ENCODE results near the gene MRPS10. TPM values are rescaled to one million over a fixed set of nuclear protein-coding genes. Genes with fewer than 3 reads are reported as not detected.

The MRPS10 gene
- total RNA-seq, 1 donor from 2014 or later: 35.7 TPM

DNA sequence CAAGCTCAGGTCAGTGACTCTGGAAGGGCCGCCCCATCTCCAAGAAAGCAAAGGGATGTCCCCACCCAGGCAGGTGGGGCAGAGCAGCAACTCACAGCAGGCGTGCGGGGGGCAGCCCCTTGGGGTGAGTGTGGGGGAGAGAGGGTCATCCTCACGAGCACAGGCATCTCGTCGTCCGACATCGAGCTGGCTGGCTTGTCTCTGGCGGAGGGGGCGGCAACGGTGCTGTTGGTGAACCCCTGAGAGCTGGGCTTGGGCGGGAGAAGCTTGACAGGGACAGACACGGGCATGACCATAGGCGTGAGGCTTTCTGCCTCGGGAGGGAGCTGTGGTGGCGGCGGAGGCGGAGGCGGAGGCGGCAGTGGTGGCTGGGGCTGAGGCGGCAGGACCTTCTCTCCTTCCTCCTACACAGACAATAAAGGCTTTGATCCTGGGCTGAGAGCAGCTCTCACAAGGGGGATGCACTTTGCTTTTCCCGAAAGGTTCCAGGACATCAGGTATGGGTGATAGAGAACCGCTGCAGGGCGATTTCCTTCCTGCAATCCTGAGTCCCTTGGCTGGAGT is 45.6 kb upstream of the MRPS10 start:
- TF ChIP-seq, protein P1, sequence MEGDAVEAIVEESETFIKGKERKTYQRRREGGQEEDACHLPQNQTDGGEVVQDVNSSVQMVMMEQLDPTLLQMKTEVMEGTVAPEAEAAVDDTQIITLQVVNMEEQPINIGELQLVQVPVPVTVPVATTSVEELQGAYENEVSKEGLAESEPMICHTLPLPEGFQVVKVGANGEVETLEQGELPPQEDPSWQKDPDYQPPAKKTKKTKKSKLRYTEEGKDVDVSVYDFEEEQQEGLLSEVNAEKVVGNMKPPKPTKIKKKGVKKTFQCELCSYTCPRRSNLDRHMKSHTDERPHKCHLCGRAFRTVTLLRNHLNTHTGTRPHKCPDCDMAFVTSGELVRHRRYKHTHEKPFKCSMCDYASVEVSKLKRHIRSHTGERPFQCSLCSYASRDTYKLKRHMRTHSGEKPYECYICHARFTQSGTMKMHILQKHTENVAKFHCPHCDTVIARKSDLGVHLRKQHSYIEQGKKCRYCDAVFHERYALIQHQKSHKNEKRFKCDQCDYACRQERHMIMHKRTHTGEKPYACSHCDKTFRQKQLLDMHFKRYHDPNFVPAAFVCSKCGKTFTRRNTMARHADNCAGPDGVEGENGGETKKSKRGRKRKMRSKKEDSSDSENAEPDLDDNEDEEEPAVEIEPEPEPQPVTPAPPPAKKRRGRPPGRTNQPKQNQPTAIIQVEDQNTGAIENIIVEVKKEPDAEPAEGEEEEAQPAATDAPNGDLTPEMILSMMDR (IDR thresholded peaks at IDR 0.05): no peak
- H3K4me3 Mint-ChIP-seq: no peak overlapping the region
- ATAC-seq (ENCODE audit: low read depth): no peak
- POLR2A ChIA-PET: no interaction called here
- intact Hi-C loops (cut with micrococcal nuclease): loop anchor here (5.0 kb wide), 1 partner anchor 269 kb away; no protein-coding TSS in a partner anchor
- H3K27me3 Mint-ChIP-seq: no peaks in the 10 kb centered on the region
- H3K36me3 Mint-ChIP-seq (ENCODE audit: low read depth): no peaks in the 10 kb centered on the region
- H3K9me3 Mint-ChIP-seq: no peaks in the 10 kb centered on the region
- no peak for DNase-seq
- CTCF ChIA-PET: interaction anchor here (4.7 kb wide), 1 partner anchor 284 kb away, joined by 57 read pairs; no protein-coding TSS in a partner anchor
- H3K27ac Mint-ChIP-seq: no peak overlapping the region
- no peaks in the 10 kb centered on the region for H3K4me1 Mint-ChIP-seq

DNA sequence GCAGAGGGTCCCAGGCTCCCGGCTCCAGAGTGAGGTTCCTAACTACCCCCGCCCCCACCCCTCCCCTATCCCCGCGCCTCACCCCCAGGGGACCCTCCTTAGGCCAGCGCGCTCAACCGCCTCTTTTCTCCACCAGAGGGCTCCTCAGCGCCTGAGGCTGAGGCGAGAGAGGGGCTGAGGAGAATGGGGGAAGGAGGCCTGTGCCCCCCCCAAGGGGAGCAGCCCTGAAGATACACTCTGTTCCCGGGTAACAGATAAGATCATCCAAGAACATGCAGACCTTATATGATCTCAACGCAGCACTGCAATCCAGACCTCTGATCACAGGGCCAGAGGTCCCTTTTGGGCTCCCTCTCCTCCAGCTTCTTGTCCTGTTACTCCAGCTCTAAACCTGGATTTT is 43.3 kb upstream of the MRPS10 start:
- no peaks in the 10 kb centered on the region for H3K27me3 Mint-ChIP-seq
- no peaks in the 10 kb centered on the region for H3K9me3 Mint-ChIP-seq
- H3K27ac Mint-ChIP-seq: no peak overlapping the region
- H3K4me1 Mint-ChIP-seq: no peaks in the 10 kb centered on the region
- peak; percentile 49 for ATAC-seq (ENCODE audit: low read depth)
- CTCF ChIA-PET: interaction anchor here (0.7 to 4.7 kb wide), 5 partner anchors 270 to 639 kb away, joined by 3 to 57 read pairs (median 3); no protein-coding TSS in a partner anchor
- POLR2A ChIA-PET: interaction anchor here (0.7 to 0.9 kb wide), 2 partner anchors 287 to 485 kb away, joined by 3 read pairs; partner anchors contain the start of gene TBCC
- no peak for DNase-seq
- H3K4me3 Mint-ChIP-seq: no peak overlapping the region
- intact Hi-C loops (cut with micrococcal nuclease): loop anchor here (1.0 to 5.0 kb wide), 2 partner anchors 271 to 286 kb away; no protein-coding TSS in a partner anchor
- TF ChIP-seq, protein P1 (IDR thresholded peaks at IDR 0.05): no peak
- H3K36me3 Mint-ChIP-seq (ENCODE audit: low read depth): no peaks in the 10 kb centered on the region

DNA sequence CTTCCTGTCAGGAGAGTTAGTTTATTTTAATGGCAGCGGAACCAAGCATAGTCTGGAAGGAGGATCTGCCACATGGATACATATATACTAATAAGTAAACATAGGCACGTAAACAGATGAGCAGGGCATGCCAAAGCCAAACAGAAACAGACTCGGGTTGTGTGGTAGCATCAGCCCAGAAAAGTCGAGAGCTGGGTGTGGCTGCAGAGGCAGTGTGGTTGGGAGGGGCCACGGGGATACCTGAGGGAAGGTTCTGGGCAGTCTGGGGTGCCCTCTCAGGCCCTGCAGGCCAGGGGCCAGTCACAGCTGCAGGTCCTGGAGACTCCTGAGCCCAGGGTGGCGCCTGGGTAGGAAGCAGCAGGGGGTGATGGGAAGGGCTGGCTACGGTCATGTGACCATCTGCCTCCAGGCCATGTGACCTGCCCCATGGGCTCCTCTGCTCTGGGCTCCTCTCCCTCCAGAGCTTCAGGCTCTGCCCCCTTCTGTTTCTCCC is 42.8 kb upstream of the MRPS10 start:
- ATAC-seq (ENCODE audit: low read depth) (no peak), DNase-seq (no peak)
- Mint-ChIP-seq H3K4me3 (no peak overlapping the region), H3K27ac (no peak overlapping the region), H3K4me1 (no peaks in the 10 kb centered on the region), H3K27me3 (no peaks in the 10 kb centered on the region), H3K36me3 (ENCODE audit: low read depth) (no peaks in the 10 kb centered on the region), H3K9me3 (no peaks in the 10 kb centered on the region)
- TF ChIP-seq, protein P1 (IDR thresholded peaks at IDR 0.05): no peak
- intact Hi-C loops (cut with micrococcal nuclease): loop anchor here (5.0 kb wide), 1 partner anchor 272 kb away; no protein-coding TSS in a partner anchor
- ChIA-PET POLR2A (interaction anchor here (0.7 kb wide), 1 partner anchor 485 kb away, joined by 3 read pairs; the partner anchor contains the start of gene TBCC), CTCF (interaction anchor here (1.2 to 4.7 kb wide), 3 partner anchors 271 to 300 kb away, joined by 3 to 57 read pairs (median 3); no protein-coding TSS in a partner anchor)

DNA sequence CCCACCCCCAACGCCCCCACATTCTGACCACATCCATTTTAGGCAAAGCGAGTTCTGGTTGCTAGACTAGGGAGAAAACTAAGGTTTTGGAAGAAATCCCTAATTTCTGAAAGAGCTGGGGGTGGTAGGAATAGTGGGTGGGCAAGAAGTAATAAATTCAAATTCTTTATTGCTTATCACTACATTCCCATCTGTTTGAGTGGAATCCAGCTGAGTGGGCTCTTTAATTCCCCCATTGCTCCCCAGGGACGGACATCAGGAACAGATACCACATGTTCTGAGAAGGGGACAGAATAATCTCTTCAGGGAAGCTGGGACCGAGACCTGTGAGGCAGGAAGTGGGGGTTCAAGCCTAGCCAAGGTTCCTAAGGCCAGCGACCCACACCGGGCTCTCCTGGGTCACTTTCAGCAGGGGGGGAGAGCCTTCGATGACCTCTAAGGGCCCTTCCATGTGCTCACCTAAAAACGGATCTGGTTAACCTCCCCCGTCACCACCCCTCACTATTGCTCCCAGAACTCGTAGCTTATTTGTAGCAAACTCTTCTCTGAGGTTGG is 42.3 kb upstream of the MRPS10 start:
- intact Hi-C loops (cut with micrococcal nuclease): loop anchor here (5.0 kb wide), 1 partner anchor 272 kb away; no protein-coding TSS in a partner anchor
- no peak for DNase-seq
- no peaks in the 10 kb centered on the region for H3K9me3 Mint-ChIP-seq
- ChIA-PET POLR2A (no interaction called here), CTCF (interaction anchor here (1.2 to 4.7 kb wide), 3 partner anchors 271 to 301 kb away, joined by 3 to 57 read pairs (median 3); no protein-coding TSS in a partner anchor)
- H3K27ac Mint-ChIP-seq: no peak overlapping the region
- H3K36me3 Mint-ChIP-seq (ENCODE audit: low read depth): no peaks in the 10 kb centered on the region
- no peaks in the 10 kb centered on the region for H3K27me3 Mint-ChIP-seq
- H3K4me3 Mint-ChIP-seq: no peak overlapping the region
- ATAC-seq (ENCODE audit: low read depth): no peak
- TF ChIP-seq, protein P1 (IDR thresholded peaks at IDR 0.05): no peak
- no peaks in the 10 kb centered on the region for H3K4me1 Mint-ChIP-seq

GRCh38 chr6:42259286-42259685 is 41.6 kb upstream of the MRPS10 start:
- DNase-seq (no peak), ATAC-seq (ENCODE audit: low read depth) (no peak)
- no peaks in the 10 kb centered on the region for H3K36me3 Mint-ChIP-seq (ENCODE audit: low read depth)
- no peaks in the 10 kb centered on the region for H3K27me3 Mint-ChIP-seq
- TF ChIP-seq, protein P1 (IDR thresholded peaks at IDR 0.05): no peak
- no peaks in the 10 kb centered on the region for H3K4me1 Mint-ChIP-seq
- H3K27ac Mint-ChIP-seq: no peak overlapping the region
- POLR2A ChIA-PET: no interaction called here
- no peak overlapping the region for H3K4me3 Mint-ChIP-seq
- CTCF ChIA-PET: interaction anchor here (4.7 kb wide), 1 partner anchor 288 kb away, joined by 57 read pairs; no protein-coding TSS in a partner anchor
- intact Hi-C loops (cut with micrococcal nuclease): no loop called here
- H3K9me3 Mint-ChIP-seq: no peaks in the 10 kb centered on the region

Data from activated B cell treated with CpG ODN at 0.5 μM for 24 hours (primary cell).